Omental fat pad (tissue), 4 donors: ENCODE data around the gene GLRA1. TPM values are rescaled to one million over a fixed set of nuclear protein-coding genes. Genes with fewer than 3 reads are reported as not detected.
A peak's percentile ranks its signal among the peaks of the same experiment; 100 is the strongest.

Source experiments
- ATAC-seq: fragments of 150-250 bp; one replicate; pipeline ENCODE4 v1.9.1; 2016; ENCODE audit warnings: mild to moderate bottlenecking, moderate library complexity; ENCODE audit not compliant: low FRiP score
- DNase-seq: peaks from one replicate; pipeline ENCODE4 v3.0.0-alpha.2; 2019; ENCODE audit warnings: low spot score
- CTCF ChIP-seq, 3 donors: fragments of 450-650 bp; IDR thresholded peaks; one replicate each; pipeline ENCODE4 v1.5.1; 2016 to 2017; ENCODE audit warnings: antibody characterized with exemption in 3 of 3, mild to moderate bottlenecking in 3 of 3, moderate library complexity in 2 of 3
- total RNA-seq, 4 donors: library from RNA; depleted of rRNA; stranded (reverse); fragments of >200 nt; gene quantifications; one replicate each; pipeline ENCODE4 v1.1.0, GENCODE V29; 2016

GLRA1 gene
- total RNA-seq, 4 donors from 2014 or later, result not detected

GRCh38 chr5:151812757-151813309 is 111.8 kb downstream of the GLRA1 start:
- no peak for TF ChIP-seq CTCF (IDR thresholded peaks at IDR 0.05)
- DNase-seq, result no peak
- no peak for ATAC-seq

DNA sequence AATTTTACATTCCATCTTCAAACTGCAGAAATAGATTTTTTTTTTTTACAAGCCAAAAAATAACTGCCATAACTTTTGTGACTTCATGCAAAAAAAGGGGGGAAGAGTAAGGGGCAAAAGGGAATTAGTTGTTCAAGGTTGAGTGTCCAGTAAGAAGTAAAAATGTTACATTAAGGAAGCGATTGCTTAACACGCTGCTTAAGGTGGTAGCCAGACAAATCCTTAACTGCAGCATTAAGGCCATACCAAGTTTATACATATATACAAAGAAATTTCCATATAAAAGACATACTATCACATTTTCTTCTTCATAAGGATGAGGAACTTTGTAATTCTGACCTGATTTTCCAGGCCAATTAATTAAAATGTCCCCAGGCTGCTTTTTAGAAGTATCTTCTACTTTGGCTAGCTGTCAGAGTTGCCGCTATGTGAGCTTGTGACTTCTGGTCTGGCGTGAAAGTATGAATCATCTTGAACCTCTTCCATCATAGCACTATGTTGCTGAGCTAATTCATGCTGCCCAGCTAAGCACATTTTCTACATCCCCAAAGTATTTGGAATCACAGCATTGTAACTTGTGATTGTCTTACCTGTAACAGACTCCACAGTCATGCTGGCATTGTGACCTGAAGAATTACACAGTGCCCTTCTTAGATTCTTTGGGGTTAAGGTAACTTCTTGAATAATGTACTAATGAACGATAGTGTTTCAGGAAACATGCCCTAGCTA is 112.9 kb downstream of the GLRA1 start:
- TF ChIP-seq CTCF (IDR thresholded peaks at IDR 0.05), result no peak
- DNase-seq (no peak), ATAC-seq (no peak)

- no peak for TF ChIP-seq CTCF (IDR thresholded peaks at IDR 0.05)
- no peak for DNase-seq
- ATAC-seq, result no peak
These were observed 113.8 kb downstream of the GLRA1 start for GRCh38 chr5:151810897-151811296.

DNA sequence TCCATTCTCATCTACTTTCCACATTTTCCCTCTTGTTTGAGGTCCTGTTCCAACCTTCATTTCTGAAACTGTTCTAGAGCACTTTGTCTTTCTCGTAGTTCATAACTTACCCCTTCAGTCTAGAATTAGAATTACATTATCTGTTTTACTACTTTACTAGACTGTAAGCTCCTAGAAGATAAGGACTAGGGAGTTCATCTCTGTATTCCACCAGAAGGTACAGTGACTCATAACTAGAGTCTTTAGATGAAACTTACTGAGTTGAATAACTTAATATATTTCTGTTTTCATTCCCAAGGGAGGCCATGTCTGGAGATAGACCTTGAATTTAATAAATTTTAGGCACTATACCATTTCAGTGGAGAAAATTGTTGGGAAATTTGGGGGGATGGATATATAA is 114.2 kb downstream of the GLRA1 start:
- TF ChIP-seq CTCF (IDR thresholded peaks at IDR 0.05), result no peak
- ATAC-seq (no peak), DNase-seq (no peak)

DNA sequence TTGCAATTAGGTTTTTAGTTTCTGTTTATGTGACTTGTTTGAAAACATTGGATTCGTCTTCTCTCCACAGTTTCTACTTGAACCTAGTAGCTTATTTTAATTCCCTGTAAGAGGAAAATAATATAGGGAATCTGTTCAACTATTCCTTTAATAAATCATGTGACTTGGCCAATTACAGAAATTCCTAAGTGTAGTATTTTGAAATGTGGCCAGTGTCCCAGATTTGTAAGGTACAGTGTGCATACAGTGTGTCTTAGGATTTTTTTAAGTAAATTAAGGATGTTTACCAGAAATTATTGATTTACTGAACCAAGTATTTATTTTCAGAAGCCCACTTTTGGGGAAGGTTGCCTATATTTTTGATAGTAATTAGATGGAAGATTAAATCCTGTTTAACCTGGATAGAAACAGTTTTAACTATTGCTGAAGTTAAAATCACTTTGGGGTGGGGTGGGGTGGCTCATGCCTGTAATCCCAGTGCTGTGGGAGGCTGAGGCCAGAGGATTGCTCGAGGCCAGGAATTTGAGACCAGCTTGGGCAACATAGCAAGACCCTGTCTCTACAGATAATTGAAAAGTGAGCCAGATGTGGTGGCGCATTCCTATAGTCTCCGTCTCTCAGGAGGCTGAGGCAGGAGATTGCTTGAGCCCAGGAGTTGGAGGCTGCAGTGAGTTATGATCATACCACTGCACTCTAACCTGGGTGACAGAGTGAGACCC is 116.0 kb downstream of the GLRA1 start:
- ATAC-seq, result no peak
- no peak for DNase-seq
- TF ChIP-seq CTCF (IDR thresholded peaks at IDR 0.05), result no peak

GRCh38 chr5:151805414-151806223 is 119.0 kb downstream of the GLRA1 start:
- TF ChIP-seq CTCF (IDR thresholded peaks at IDR 0.05), result no peak
- peak; percentile 91 for ATAC-seq
- no peak for DNase-seq
